AG04450 (cell line): ENCODE results near the gene SORL1. TPM values are rescaled to one million over a fixed set of nuclear protein-coding genes. Genes with fewer than 3 reads are reported as not detected.

Experiments used
- CTCF ChIA-PET: fragments of 300-600, 350-600 bp; formaldehyde crosslinking; extraction: SDS; loops from one replicate; lab custom pipeline; 2022; ENCODE audit warnings: antibody characterized with exemption, inconsistent platforms; lab: Charles Lee
- POLR2A ChIA-PET: fragments of 350-600 bp; formaldehyde crosslinking; extraction: SDS; loops from one replicate; lab custom pipeline; 2021; ENCODE audit warnings: antibody characterized with exemption, inconsistent platforms; lab: Yijun Ruan, JAX
- DNase-seq: peaks from one replicate; pipeline ENCODE4 v3.0.0-alpha.2; 2011; ENCODE audit warnings: low read depth, low spot score
- H3K27ac ChIP-seq: one replicate; pipeline ENCODE4 v1.5.1; 2012; ENCODE audit warnings: low read depth, low read length, control low read depth
- H3K27me3 ChIP-seq: one replicate; pipeline ENCODE4 v1.6.0; 2012; ENCODE audit warnings: low read length; ENCODE audit not compliant: control insufficient read depth, insufficient read depth
- H3K4me3 ChIP-seq: 2 replicates; pipeline ENCODE4 v1.5.1; 2011; ENCODE audit warnings: mild to moderate bottlenecking, low read depth, low read length, control low read depth
- H3K9me3 ChIP-seq: 2 replicates; pipeline ENCODE4 v1.5.1; 2012; ENCODE audit warnings: low read length; ENCODE audit not compliant: control insufficient read depth, insufficient read depth
- CTCF ChIP-seq: IDR thresholded peaks from 2 replicates; pipeline ENCODE4 v1.5.1; 2011; ENCODE audit warnings: low read depth, low read length, control low read depth, inconsistent platforms
- polyA plus RNA-seq: library from polyadenylated mRNA; depleted of rRNA; stranded (reverse); fragments of >200 nt; gene quantifications from 2 replicates; pipeline ENCODE4 v1.2.3, GENCODE V29; 2011

The SORL1 gene
- polyA plus RNA-seq, 1 experiment = 5.4 TPM

- POLR2A ChIA-PET = no interaction called here
- H3K27ac ChIP-seq = no peak overlapping the region
- TF ChIP-seq CTCF = no peak
- H3K4me3 ChIP-seq = no peak overlapping the region
- H3K27me3 ChIP-seq = no peaks in the 10 kb centered on the region
- CTCF ChIA-PET = interaction anchor here (0.6 kb wide), 1 partner anchor 13 kb away, joined by 3 read pairs; no protein-coding TSS in a partner anchor
- no peaks in the 10 kb centered on the region for H3K9me3 ChIP-seq
- DNase-seq = no peak
Observed at GRCh38 chr11:121553806-121554205, 101.7 kb downstream of the SORL1 start.

GRCh38 chr11:121554552-121554951, 102.4 kb downstream of the SORL1 start:
- POLR2A ChIA-PET = no interaction called here
- Histone ChIP-seq H3K4me3 (no peak overlapping the region), H3K27ac (no peak overlapping the region), H3K9me3 (no peaks in the 10 kb centered on the region), H3K27me3 (no peaks in the 10 kb centered on the region)
- CTCF ChIA-PET = interaction anchor here (0.6 kb wide), 1 partner anchor 14 kb away, joined by 3 read pairs; no protein-coding TSS in a partner anchor
- TF ChIP-seq CTCF = no peak
- DNase-seq = no peak

- no peak for DNase-seq
- Histone ChIP-seq H3K27me3 (no peaks in the 10 kb centered on the region), H3K9me3 (no peaks in the 10 kb centered on the region), H3K4me3 (no peak overlapping the region), H3K27ac (no peak overlapping the region)
- POLR2A ChIA-PET = no interaction called here
- TF ChIP-seq CTCF = no peak
- CTCF ChIA-PET = no interaction called here
Observed at GRCh38 chr11:121555121-121555520, 103.0 kb downstream of the SORL1 start.

GRCh38 chr11:121556937-121557336, 104.8 kb downstream of the SORL1 start:
- DNase-seq = no peak
- Histone ChIP-seq H3K27me3 (no peaks in the 10 kb centered on the region), H3K4me3 (no peak overlapping the region), H3K27ac (no peak overlapping the region), H3K9me3 (no peaks in the 10 kb centered on the region)
- ChIA-PET CTCF (interaction anchor here (1.6 kb wide), 1 partner anchor 362 kb away, joined by 3 read pairs; no protein-coding TSS in a partner anchor), POLR2A (no interaction called here)
- no peak for TF ChIP-seq CTCF

GRCh38 chr11:121557348-121557747, 105.2 kb downstream of the SORL1 start:
- no peak for DNase-seq
- ChIA-PET POLR2A (no interaction called here), CTCF (interaction anchor here (1.6 kb wide), 1 partner anchor 363 kb away, joined by 3 read pairs; no protein-coding TSS in a partner anchor)
- H3K9me3 ChIP-seq = no peaks in the 10 kb centered on the region
- TF ChIP-seq CTCF = no peak
- H3K4me3 ChIP-seq = no peak overlapping the region
- no peaks in the 10 kb centered on the region for H3K27me3 ChIP-seq
- no peak overlapping the region for H3K27ac ChIP-seq
